Measurements from ENCODE around the gene TXNDC11.

- TF ChIP-seq, protein P1, sequence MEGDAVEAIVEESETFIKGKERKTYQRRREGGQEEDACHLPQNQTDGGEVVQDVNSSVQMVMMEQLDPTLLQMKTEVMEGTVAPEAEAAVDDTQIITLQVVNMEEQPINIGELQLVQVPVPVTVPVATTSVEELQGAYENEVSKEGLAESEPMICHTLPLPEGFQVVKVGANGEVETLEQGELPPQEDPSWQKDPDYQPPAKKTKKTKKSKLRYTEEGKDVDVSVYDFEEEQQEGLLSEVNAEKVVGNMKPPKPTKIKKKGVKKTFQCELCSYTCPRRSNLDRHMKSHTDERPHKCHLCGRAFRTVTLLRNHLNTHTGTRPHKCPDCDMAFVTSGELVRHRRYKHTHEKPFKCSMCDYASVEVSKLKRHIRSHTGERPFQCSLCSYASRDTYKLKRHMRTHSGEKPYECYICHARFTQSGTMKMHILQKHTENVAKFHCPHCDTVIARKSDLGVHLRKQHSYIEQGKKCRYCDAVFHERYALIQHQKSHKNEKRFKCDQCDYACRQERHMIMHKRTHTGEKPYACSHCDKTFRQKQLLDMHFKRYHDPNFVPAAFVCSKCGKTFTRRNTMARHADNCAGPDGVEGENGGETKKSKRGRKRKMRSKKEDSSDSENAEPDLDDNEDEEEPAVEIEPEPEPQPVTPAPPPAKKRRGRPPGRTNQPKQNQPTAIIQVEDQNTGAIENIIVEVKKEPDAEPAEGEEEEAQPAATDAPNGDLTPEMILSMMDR (conservative IDR thresholded peaks at IDR 0.05 in 1 of 2, IDR thresholded peaks at IDR 0.05 in 1 of 2; ENCODE audit: extremely low read depth in 1 of 2, insufficient read depth in 1 of 2, low read depth in 1 of 2, low read length in 2 of 2), result no peak
- TF ChIP-seq EZH2 (IDR thresholded peaks at IDR 0.05; ENCODE audit: borderline replicate concordance, low read length), result no peak
These were observed 543 bp downstream of the TXNDC11 start for GRCh38 chr16:11742093-11742535.
